NCI-H774 (cell line): ENCODE results near the gene RUVBL2.

Source experiments
- DNase-seq: peaks from one replicate; lab custom pipeline; 2025; lab: John Stamatoyannopoulos, UW

Gene RUVBL2

DNA sequence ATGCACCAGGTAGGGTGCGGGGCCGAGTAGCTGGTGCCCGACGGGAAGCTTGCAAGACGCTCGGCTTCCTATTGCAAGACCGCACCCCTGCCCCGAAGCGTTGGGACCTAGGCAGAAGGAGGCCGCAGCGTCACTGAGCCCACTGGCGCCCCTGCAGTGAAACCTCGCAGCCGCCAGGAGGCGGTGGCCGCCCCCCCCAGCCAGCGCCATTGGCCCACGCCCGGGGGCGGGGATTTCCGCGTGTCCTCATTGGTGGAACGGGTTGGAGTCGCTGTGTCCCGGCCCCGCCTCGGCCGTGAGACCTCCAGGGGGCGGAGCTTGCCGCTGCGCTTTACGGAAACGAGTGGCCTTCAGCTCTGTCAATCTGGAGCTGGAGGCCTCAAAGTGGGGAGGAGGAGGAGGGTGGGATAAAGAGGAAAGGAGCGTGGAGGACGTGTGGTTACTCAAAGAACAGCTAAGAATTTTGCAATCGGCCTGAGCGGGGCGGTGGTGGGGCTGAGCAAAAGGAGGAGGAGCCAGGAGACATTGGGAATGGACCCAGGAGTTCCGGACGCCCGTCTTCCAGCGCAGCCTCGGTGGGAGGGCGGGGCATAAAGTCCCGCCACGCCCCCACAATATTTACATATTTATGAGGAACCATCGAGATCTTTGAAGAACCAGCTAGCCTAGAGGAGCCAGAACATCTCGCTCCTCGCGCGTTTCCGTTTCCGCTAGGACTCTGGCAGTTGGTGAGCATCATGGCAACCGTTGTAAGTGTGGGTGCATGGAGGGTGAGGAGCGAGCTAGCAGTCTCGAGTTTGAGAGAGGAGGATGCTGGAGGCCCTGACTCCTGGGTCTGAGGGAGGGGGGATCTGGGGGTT lies at the start of gene RUVBL2, which contains the start of gene GYS1:
RUVBL2 (plus strand) TSS at position 713 of the 860 bp plus-strand sequence; CDS start at position 738, 25 bp downstream.
GYS1 (minus strand) TSS at position 135 of the 860 bp plus-strand sequence. CDS start 197 bp downstream, outside the sequence.
- DNase-seq: peak; percentile 99

DNA sequence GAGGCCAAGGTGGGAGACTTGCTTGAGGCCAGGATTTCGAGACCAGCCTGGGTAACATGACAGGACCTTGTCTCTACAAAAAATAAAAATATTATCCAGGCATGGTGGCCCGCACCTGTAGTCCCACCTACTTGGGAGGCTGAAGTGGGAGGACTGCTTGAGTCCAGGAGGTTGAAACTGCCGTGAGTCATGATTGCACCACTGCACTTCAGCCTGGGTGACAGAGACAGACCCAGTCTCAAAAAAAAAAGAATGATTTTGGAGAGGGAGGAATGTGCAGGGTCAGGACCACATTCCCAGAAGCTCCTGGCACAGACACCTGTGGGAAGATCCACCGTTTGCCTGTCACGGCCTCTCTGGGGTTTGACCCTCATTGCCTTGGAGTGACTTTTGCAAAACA lies 48.3 kb upstream of the RUVBL2 start:
- DNase-seq: no peak

DNA sequence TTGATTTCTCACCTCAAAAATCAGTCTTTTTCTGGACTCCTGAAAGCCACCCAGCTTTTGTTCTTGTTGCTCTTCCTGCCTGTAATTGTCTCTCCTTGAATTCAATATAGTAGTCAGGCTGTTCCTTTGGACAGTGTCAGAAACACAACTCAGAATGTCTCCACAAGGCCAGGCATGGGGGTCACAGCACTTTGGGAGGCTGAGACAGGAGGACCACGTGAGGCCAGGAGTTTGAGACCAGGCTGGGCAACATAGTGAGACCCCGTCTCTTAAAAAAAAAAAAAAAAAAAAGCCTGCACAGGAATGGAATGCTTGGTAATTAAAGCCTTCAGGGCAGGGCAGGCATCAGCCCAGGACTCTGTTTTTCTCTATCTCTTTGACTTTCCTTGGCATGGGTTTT lies 47.9 kb upstream of the RUVBL2 start:
- DNase-seq: no peak

DNA sequence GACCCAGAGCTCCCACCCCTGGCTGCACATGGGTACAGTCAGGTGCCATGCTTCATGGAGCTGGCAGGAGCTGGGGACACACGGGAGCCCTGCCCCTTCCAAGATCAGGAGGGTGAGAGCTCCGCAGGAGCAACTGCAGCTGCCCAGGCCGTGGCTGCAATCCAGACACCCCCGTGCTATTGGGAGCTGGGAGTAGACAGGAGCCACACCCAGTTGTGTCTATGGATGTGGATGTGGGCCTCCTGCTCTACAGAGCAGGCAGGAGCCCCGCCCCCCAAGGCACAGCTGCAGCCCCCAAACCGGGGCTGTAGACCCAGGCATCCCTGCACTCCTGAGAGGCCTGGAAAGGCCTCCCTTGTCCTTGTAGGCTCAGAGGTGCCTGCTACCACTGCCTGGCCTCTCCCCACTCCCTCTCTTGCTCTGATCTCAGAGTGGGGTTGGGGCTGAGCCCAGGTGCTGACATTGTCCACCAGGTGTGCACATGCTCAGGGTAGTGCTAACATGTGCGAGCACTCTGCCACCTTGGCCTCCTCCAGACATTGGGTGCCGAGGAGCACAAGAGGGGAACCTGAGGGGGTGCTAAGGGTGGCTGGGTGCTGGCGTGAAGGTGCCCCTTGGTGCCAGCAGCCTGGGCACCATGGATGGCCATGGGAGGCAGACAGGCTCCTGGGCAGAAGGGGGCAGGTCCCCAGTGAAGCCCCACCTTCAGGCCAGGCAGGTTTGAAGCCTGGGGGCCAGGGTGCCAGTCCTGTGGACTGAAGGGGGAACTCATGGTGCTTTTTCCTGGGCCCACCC lies 47.0 kb upstream of the RUVBL2 start:
- no peak for DNase-seq

DNA sequence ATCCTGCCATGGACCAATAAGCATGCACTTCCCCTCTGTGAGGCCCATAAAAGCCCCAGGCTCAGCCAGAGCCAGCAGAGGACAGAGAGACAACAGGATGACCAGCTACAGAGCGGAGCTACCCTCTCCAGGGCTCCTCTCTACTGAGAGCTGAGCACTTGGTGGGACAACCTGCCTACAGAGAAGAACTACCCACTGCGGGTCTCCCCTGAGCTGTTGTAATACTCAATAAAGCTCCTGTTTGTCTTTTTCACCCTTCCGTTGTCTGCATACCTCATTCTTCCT lies 46.5 kb upstream of the RUVBL2 start:
- no peak for DNase-seq

DNA sequence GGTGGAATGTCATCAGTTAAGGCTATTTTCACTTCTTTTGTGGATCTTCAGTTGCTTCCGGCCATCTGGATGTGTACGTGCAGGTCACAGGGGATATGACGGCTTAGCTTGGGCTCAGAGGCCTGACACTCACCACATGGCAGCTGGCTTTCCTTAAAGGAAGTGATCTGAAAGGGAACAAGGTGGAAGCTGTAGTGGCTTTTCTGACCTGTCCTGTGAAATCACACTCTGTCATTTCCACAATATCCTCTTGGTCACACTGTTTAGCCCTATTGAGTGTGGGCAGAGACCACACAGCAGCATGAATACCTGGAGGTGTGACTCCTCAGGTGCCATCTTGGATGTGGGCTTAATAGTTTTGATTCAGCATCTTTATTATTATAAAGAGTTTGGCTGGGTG lies 43.5 kb upstream of the RUVBL2 start:
- no peak for DNase-seq

DNA sequence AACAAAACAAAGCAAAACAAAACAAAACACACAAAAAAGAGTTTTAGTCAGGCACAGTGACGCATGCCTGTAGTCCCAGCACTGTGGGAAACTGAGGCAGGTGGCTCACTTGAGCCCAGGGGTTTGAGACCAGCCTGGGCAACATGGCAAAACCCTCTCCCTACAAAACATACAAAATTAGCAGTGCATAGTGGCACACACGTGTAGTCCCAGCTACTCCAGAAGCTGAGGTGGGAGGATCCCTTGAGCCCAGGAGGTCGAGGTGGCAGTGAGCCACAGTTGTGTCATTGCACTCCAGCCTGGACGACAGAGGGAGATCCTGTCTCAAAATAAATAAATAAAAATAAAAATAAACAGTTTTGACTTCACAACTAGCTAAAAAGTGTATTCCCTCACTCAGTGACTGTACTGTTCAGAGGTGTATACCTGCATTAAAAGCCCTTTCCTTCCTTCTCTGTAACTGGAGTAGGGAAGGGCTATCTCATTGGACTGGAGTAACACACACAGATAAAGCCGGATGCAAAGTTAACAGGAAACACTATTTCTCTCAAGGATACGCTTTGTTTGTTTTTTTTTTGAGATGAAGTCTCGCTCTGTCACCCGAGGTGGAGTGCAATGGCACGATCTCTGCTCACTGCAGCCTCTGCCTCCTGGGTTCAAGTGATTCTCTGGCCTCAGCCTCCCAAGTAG lies 42.7 kb upstream of the RUVBL2 start:
- DNase-seq: no peak

DNA sequence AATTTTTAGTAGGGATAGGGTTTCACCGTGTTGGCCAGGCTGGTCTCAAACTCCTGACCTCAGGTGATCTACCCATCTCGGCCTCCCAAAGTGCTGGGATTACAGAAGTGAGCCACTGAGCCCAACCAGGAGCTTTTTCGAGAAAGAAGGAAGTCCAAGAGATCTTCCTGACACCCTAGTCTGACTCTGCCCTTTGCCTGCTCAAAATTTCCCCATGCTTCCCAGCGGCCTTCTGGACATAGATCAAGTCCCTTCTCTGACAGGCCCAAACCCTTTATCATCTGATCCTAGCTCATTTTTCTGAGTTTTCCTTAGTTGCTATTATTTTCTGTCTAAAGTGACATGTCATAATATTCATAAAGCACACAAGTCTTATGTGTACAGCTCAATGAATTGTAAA lies 40.5 kb upstream of the RUVBL2 start:
- no peak for DNase-seq

DNA sequence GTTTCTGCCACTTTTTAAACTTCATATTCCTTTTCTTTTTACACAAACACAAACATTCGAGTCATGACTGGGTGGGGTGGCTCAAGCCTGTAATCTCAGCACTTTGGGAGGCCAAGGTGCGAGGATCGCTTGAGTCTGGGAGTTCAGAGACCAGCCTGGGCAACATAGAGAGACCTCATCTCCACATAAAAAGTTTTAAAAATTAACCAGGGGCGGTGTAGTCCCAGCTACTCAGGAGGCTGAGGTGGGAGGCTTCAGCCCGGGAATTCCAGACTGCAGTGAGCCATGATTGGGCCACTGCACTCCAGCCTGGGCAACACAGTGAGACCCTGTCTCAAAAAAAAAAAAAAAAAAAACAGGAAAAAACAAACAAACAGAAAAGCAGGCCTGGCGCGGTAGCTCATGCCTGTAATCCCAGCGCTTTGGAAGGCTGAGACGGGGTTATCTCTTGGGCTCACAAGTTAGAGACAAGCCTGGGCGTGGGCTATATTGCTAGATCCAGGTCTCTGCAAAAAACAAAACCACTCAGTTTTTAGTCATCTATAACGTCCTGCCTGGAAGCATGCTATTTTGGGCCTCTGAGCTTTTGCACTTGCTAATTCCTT lies 39.6 kb upstream of the RUVBL2 start:
- no peak for DNase-seq

DNA sequence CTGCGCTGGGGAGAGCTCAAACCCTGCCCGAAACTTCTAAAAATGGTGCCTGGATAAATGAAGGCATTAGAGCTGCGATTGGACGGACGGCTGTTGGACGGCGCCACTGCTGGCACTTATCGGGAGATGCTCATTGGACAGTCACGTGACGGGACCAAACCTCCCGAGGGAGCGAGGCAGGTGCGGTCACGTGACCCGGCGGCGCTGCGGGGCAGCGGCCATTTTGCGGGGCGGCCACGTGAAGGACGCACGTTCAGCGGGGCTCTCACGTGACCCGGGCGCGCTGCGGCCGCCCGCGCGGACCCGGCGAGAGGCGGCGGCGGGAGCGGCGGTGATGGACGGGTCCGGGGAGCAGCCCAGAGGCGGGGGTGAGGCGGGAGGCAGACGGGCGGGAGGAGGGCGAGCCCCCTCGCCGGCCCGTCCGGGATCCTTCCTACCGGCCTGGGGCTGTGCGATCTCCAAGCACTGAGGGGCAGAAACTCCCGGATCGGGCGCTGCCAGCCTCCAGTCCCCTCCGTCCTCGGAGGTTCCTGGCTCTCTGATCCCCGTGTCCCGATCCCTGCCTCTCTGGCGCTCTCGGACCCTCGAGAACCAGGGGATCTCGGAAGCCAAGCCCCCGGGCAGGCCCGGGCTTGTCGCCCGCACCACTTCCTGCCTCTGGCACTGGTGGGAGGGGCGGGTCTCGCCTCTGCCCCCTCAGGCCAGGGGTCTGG lies 38.9 kb upstream of the RUVBL2 start, which contains the start of gene BAX:
BAX (plus strand) TSS at position 281 of the 713 bp plus-strand sequence; CDS start at position 335, 54 bp downstream.
- peak; percentile 97 for DNase-seq

DNA sequence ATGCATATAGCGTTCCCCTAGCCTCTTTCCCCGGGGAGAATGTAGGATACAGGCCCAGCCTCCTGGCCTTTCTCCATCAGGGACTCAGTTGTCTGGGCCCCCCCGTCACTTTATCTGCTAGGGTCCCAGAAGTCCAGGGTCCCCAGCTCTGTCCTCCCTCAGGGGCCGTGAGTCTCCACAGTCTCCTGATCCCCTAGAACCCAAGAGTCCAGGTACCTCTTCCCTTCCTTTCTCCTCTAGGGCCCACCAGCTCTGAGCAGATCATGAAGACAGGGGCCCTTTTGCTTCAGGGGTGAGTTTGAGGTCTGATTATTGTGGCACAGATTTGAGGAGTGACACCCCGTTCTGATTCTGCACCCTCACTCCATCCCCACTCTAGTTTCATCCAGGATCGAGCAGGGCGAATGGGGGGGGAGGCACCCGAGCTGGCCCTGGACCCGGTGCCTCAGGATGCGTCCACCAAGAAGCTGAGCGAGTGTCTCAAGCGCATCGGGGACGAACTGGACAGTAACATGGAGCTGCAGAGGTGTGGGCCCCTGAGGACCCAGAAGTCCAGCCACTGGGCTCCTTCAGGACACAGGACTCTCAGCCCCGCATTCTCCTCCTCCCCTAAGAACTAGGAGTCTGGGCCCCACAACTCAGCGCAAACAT lies 38.3 kb upstream of the RUVBL2 start:
- DNase-seq: no peak

DNA sequence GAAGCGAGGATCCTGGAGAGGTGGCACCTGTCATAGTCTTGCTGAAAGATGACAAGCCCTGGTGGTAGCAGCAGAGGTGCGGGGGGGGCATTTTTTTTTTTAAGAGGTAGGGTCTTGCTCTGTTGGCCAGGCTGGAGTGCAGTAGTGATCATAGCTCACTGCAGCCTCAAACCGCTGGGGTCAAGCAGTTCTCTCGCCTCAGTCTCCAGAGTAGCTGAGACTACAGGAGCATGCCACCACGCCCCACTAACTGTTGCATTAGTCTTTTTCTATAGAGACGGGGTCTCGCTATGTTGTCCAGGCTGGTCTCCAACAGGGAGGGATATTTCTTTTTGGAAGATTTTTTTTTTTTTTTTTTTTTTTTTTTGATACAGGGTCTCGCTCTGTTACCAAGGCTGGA lies 35.7 kb upstream of the RUVBL2 start:
- DNase-seq: no peak

DNA sequence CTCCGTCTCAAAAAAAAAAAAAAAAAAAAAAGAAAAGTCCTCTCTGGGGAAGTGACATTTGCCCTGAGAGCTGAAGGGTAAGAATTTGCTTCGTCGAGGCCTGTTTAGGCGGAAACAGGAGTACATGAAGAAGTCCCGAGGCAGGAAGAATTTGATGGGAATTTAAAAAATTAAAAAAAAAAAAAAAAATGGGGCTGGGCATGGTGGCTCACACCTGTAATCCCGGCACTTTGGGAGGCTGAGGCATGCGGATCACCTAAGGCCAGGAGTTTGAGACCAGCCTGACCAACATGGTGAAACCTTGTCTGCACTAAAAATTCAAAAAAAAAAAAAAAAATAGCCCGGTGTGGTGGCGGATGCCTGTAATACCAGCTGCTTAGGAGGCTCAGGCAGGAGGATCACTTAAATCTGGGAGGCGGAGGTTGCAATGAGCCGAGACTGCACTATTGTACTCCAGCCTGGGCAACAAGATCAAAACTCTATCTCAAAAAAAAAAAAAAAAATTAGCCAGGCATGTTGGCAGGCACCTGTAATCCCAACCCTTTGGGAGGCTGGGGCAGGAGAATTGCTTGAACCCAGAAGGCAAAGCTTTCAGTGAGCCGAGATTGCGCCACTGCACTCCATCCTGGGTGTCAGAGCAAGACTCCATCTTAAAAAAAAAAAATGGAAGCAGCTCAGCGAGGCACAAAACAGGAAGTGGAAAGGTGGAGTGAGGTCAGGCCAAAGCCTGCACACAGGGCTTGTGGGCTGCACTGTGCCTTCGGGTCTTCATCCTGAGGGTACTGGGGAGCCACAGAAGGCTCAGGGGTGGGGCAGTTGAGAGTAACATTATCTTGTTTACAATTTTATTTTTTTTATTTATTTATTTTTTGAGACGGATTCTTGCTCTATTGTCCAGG lies 34.1 kb upstream of the RUVBL2 start:
- DNase-seq: no peak

DNA sequence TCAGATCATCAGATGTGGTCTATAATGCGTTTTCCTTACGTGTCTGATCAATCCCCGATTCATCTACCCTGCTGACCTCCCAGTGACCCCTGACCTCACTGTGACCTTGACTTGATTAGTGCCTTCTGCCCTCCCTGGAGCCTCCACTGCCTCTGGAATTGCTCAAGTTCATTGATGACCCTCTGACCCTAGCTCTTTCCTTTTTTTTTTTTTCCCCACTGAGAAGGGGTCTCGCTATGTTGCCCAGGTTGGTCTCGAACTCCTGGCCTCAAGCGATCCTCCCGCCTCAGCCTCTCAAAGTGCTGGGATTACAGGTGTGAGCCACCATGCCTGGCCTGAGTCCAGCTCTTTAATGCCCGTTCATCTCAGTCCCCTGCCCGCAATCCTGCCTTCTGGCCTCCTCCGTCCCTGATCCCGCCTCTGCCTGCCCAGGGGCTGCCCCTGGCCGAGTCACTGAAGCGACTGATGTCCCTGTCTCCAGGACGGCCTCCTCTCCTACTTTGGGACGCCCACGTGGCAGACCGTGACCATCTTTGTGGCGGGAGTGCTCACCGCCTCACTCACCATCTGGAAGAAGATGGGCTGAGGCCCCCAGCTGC lies 32.5 kb upstream of the RUVBL2 start:
- DNase-seq: no peak

DNA sequence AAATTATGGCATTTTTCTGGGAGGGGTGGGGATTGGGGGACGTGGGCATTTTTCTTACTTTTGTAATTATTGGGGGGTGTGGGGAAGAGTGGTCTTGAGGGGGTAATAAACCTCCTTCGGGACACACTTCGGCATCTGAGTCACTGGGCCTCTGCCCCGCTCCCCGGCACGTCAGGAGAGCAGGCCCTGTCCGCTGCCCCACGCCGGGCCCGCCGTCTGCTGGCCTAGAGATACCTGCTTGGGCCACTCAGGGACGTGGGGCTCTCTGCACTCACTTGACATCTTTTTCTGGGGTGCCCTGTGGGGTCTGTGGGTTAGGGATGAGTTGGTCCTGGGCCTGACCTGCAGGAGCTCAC lies 32.0 kb upstream of the RUVBL2 start:
- DNase-seq: no peak

DNA sequence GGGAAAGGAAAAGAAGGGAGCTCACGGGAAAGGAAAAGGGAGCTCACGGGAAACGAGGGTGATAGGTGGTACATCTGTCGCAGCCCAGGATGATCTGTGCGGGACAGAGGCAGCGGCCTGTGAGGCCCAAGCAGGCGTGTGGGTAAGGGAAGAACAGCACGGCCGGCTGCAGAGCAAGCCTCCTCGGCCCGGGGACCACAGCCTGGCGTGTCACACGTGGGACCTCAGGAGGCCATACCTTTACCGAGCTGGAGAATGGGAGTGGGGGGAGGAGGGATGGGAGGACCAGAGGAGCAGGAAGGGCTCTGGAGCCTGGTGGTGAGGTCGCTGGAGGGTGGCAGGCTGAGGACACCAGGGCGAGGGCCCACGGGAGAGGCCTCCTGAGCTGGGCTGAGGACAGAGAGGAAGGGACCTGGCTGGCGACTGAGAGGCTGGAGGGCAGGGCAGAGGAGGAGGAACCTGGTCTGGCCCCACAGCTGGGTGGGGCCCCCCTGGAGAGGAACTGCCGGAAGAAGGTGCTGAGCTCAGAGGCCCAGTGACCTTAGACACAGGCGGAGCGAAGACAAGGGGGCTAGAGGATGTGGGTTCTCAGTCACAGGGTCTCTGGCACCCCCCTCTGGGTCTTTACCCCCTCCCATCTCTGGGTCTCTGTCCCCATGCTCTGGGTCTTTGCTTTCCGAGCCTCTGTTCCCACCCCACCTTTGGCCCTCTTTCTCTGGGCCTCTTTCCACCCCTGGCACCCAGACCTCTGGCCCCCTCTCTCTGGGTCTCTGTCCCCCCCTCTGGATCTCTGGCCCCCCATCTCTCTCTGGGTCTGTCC lies 31.4 kb upstream of the RUVBL2 start:
- DNase-seq: no peak

DNA sequence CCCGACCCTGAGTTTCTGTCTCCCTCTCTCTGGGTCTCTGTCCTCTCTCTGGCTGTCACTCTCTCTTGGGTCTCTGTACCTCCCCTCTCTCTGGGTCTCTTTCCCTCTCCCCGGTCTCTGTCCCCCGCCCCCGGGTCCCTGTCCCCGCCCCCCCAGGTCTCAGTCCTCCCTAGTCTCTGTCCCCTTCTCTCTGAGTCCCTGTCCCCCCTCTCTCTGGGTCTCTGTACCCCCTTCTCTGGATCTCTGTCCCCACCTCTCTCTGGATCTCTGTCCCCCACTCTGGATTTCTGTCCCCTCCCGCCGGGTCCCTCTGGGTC lies 30.9 kb upstream of the RUVBL2 start:
- DNase-seq: no peak

DNA sequence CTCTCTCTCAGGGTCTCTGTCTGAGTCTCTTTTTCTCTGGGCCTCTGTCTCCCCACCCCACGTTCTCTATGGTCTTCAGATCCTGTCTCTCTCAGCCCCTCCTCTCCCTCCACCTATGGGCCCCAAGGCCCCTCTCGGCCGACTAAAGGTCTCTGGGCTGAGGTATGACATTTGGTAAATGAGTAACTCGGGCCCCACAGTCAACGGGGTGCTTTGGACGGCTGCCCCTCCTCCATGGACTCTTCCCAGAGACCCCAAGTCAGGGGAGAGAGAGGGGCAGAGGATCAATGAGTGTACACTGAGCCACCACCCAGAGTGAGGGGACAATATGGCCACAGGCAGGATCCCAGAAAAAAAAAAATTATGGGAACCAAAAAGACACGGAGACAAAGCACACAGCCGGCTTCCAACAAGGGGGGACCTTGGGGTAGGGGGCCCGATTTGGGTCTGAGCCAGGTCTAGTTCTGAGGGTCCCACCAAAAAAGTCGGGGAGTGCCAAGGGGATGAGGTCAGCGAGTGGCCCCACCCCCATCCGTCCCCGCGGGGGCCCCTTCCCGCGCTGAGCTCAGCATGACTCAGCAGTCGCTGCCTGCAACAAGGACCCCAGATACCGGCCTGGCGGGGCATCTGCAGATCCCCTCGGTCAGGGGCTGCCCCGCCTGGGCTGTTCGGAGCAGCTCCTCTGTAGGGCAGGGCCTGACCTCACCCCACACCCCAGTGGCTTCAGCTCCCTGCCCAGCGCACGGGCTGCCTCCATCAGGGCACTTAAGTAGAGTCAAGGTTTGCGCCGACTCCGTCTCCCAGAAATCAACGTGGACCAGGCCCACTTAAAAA lies 30.1 kb upstream of the RUVBL2 start:
- DNase-seq: no peak
